ENCODE measurements around the gene THOC1.
"Not testable (repeated sequence)": the region's sequence is repeated elsewhere in the genome, so short reads cannot be mapped to it uniquely, and the experiment has no call there.

THOC1 gene

DNA sequence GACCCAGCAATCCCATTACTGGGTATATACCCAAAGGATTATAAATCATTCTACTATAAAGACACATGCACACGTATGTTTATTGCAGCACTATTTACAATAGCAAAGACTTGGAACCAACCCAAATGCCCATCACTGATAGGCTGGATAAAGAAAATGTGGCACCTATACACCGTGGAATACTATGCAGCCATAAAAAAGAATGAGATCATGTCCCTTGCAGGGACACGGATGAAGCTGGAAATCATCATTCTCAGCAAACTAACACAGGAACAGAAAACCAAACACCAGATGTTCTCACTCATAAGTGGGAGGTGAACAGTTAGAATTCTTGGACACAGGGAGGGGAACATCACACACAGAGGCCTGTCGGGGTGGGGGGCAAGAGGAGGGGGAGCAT lies 22.1 kb upstream of the THOC1 start:
- H3K56ac ChIP-seq (ENCODE audit: low read length); H2BK15ac ChIP-seq (replicated peaks; ENCODE audit: low read depth); H4K8ac ChIP-seq (ENCODE audit: low read depth, low read length); H3K79me1 ChIP-seq (ENCODE audit: low read length); DNase-seq; H3K79me2 ChIP-seq (ENCODE audit: control insufficient read depth, insufficient read depth, low read length); H3K4me3 ChIP-seq (ENCODE audit: low read length); H3K4ac ChIP-seq (ENCODE audit: low read depth, low read length); H4K5ac ChIP-seq (ENCODE audit: low read length); H3K4me1 ChIP-seq (ENCODE audit: control insufficient read depth, low read depth, low read length); H2BK120ac ChIP-seq (ENCODE audit: low read depth, low read length); H3K9ac ChIP-seq (ENCODE audit: low read length); H3K27ac ChIP-seq (ENCODE audit: low read depth, low read length); H3K23ac ChIP-seq (ENCODE audit: low read length); H3K36me3 ChIP-seq (ENCODE audit: control insufficient read depth, insufficient read depth, low read length); H2BK5ac ChIP-seq (ENCODE audit: low read length); H3K18ac ChIP-seq (ENCODE audit: low read length); H3K4me2 ChIP-seq (ENCODE audit: low read length); H3K27me3 ChIP-seq (ENCODE audit: insufficient read depth, low read length, poor library complexity); H2AK5ac ChIP-seq (ENCODE audit: low read length): not testable (repeated sequence)
- WGBS (ENCODE audit: extremely low coverage, insufficient coverage, low lambda C conversion rate): no CpG with 5 or more reads among the region's 4 CpGs

- no peaks in the 10 kb centered on the region for H3K79me1 ChIP-seq (ENCODE audit: low read length)
- H4K8ac ChIP-seq (ENCODE audit: low read depth, low read length): no peak overlapping the region
- peak overlapping the region; percentile 32 for H2BK120ac ChIP-seq (ENCODE audit: low read depth, low read length)
- H3K27ac ChIP-seq (ENCODE audit: low read depth, low read length): no peak overlapping the region
- H3K27me3 ChIP-seq (ENCODE audit: insufficient read depth, low read length, poor library complexity): peaks cover 2% of the 10 kb centered on the region
- no peak overlapping the region for H2AK5ac ChIP-seq (ENCODE audit: low read length)
- WGBS (ENCODE audit: extremely low coverage, insufficient coverage, low lambda C conversion rate): no CpG with 5 or more reads among the region's 1 CpG
- H3K4me2 ChIP-seq (ENCODE audit: low read length): no peak overlapping the region
- no peak overlapping the region for H4K5ac ChIP-seq (ENCODE audit: low read length)
- no peak overlapping the region for H2BK15ac ChIP-seq (replicated peaks; ENCODE audit: low read depth)
- H3K23ac ChIP-seq (ENCODE audit: low read length): no peak overlapping the region
- H3K18ac ChIP-seq (ENCODE audit: low read length): no peak overlapping the region
- no peaks in the 10 kb centered on the region for H3K4me1 ChIP-seq (ENCODE audit: control insufficient read depth, low read depth, low read length)
- no peak overlapping the region for H2BK5ac ChIP-seq (ENCODE audit: low read length)
- H3K9ac ChIP-seq (ENCODE audit: low read length): no peak overlapping the region
- no peak for DNase-seq
- H3K79me2 ChIP-seq (ENCODE audit: control insufficient read depth, insufficient read depth, low read length): no peaks in the 10 kb centered on the region
- H3K4me3 ChIP-seq (ENCODE audit: low read length): no peak overlapping the region
- H3K36me3 ChIP-seq (ENCODE audit: control insufficient read depth, insufficient read depth, low read length): no peaks in the 10 kb centered on the region
- no peak overlapping the region for H3K4ac ChIP-seq (ENCODE audit: low read depth, low read length)
- H3K56ac ChIP-seq (ENCODE audit: low read length): no peak overlapping the region
Measured at GRCh38 chr18:289026-289425, 21.2 kb upstream of the THOC1 start.

DNA sequence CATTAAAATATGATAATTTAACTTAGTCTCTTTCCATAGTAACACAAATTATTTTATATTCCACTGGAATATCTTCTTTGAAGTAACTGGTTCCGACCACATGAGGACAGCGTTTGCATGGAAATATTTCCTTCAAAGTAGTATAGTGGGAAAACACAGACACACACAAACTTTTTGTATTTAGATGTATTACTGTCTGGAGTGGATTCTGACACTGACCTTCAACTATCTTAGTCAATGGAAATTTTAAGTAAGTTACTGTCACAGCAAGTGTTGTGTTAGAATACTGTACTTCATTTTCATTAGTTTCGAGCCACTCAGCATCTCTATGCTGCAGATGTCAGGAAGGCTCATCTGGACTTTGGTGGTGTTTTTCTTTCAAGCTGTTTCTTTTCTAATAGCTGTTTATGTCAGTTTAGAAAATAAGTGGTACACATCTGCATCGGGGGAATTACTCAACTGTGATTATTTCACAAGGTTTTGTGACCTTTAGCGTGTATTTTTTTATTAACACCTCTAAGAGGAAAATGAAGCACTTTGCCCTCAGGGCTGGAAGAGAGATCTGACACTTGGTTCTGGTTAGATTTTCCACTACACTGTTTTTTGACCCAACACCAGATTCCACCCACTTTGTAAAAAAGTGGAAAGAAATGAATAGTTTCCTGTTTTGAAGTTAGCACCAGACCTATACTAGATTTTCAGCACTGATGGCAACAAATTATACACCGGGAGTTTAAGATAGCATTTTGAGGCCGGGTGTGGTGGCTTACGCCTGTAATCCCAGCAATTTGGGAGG lies 18.9 kb upstream of the THOC1 start:
- H3K36me3 ChIP-seq (ENCODE audit: control insufficient read depth, insufficient read depth, low read length): no peaks in the 10 kb centered on the region
- no peak overlapping the region for H3K23ac ChIP-seq (ENCODE audit: low read length)
- H4K8ac ChIP-seq (ENCODE audit: low read depth, low read length): no peak overlapping the region
- no peak overlapping the region for H2BK5ac ChIP-seq (ENCODE audit: low read length)
- no peaks in the 10 kb centered on the region for H3K79me2 ChIP-seq (ENCODE audit: control insufficient read depth, insufficient read depth, low read length)
- H3K27me3 ChIP-seq (ENCODE audit: insufficient read depth, low read length, poor library complexity): peaks cover 2% of the 10 kb centered on the region
- no peak overlapping the region for H3K4ac ChIP-seq (ENCODE audit: low read depth, low read length)
- H3K56ac ChIP-seq (ENCODE audit: low read length): no peak overlapping the region
- H4K5ac ChIP-seq (ENCODE audit: low read length): no peak overlapping the region
- H3K4me3 ChIP-seq (ENCODE audit: low read length): no peak overlapping the region
- WGBS (ENCODE audit: extremely low coverage, insufficient coverage, low lambda C conversion rate): no CpG with 5 or more reads among the region's 8 CpGs
- H3K18ac ChIP-seq (ENCODE audit: low read length): no peak overlapping the region
- H3K27ac ChIP-seq (ENCODE audit: low read depth, low read length): no peak overlapping the region
- H2BK120ac ChIP-seq (ENCODE audit: low read depth, low read length): no peak overlapping the region
- no peak overlapping the region for H3K4me2 ChIP-seq (ENCODE audit: low read length)
- H3K79me1 ChIP-seq (ENCODE audit: low read length): no peaks in the 10 kb centered on the region
- no peak overlapping the region for H2BK15ac ChIP-seq (replicated peaks; ENCODE audit: low read depth)
- H3K4me1 ChIP-seq (ENCODE audit: control insufficient read depth, low read depth, low read length): no peaks in the 10 kb centered on the region
- no peak overlapping the region for H2AK5ac ChIP-seq (ENCODE audit: low read length)
- no peak overlapping the region for H3K9ac ChIP-seq (ENCODE audit: low read length)
- no peak for DNase-seq

GRCh38 chr18:285817-286216 lies 18.0 kb upstream of the THOC1 start:
- H2BK5ac ChIP-seq (ENCODE audit: low read length): no peak overlapping the region
- no peak overlapping the region for H3K4me2 ChIP-seq (ENCODE audit: low read length)
- H4K5ac ChIP-seq (ENCODE audit: low read length): no peak overlapping the region
- no peaks in the 10 kb centered on the region for H3K36me3 ChIP-seq (ENCODE audit: control insufficient read depth, insufficient read depth, low read length)
- no peaks in the 10 kb centered on the region for H3K4me1 ChIP-seq (ENCODE audit: control insufficient read depth, low read depth, low read length)
- H3K56ac ChIP-seq (ENCODE audit: low read length): no peak overlapping the region
- H3K4me3 ChIP-seq (ENCODE audit: low read length): no peak overlapping the region
- no peak overlapping the region for H3K4ac ChIP-seq (ENCODE audit: low read depth, low read length)
- H2BK120ac ChIP-seq (ENCODE audit: low read depth, low read length): no peak overlapping the region
- no peak overlapping the region for H2AK5ac ChIP-seq (ENCODE audit: low read length)
- H3K9ac ChIP-seq (ENCODE audit: low read length): no peak overlapping the region
- peaks cover 2% of the 10 kb centered on the region for H3K27me3 ChIP-seq (ENCODE audit: insufficient read depth, low read length, poor library complexity)
- no peak overlapping the region for H3K27ac ChIP-seq (ENCODE audit: low read depth, low read length)
- no CpG with 5 or more reads among the region's 6 CpGs for WGBS (ENCODE audit: extremely low coverage, insufficient coverage, low lambda C conversion rate)
- H2BK15ac ChIP-seq (replicated peaks; ENCODE audit: low read depth): no peak overlapping the region
- H4K8ac ChIP-seq (ENCODE audit: low read depth, low read length): no peak overlapping the region
- no peaks in the 10 kb centered on the region for H3K79me2 ChIP-seq (ENCODE audit: control insufficient read depth, insufficient read depth, low read length)
- no peaks in the 10 kb centered on the region for H3K79me1 ChIP-seq (ENCODE audit: low read length)
- H3K18ac ChIP-seq (ENCODE audit: low read length): no peak overlapping the region
- no peak overlapping the region for H3K23ac ChIP-seq (ENCODE audit: low read length)
- no peak for DNase-seq

- Histone ChIP-seq H3K23ac (ENCODE audit: low read length) (no peak overlapping the region), H4K5ac (ENCODE audit: low read length) (no peak overlapping the region), H3K27ac (ENCODE audit: low read depth, low read length) (no peak overlapping the region), H2BK15ac (replicated peaks; ENCODE audit: low read depth) (no peak overlapping the region), H3K4me1 (ENCODE audit: control insufficient read depth, low read depth, low read length) (peaks cover 5% of the 10 kb centered on the region), H3K36me3 (ENCODE audit: control insufficient read depth, insufficient read depth, low read length) (no peaks in the 10 kb centered on the region), H3K56ac (ENCODE audit: low read length) (no peak overlapping the region), H2AK5ac (ENCODE audit: low read length) (no peak overlapping the region), H3K4ac (ENCODE audit: low read depth, low read length) (peak overlapping the region; percentile 52), H4K8ac (ENCODE audit: low read depth, low read length) (no peak overlapping the region), H2BK120ac (ENCODE audit: low read depth, low read length) (no peak overlapping the region), H3K4me3 (ENCODE audit: low read length) (no peak overlapping the region), H2BK5ac (ENCODE audit: low read length) (no peak overlapping the region), H3K9ac (ENCODE audit: low read length) (no peak overlapping the region), H3K18ac (ENCODE audit: low read length) (no peak overlapping the region), H3K79me2 (ENCODE audit: control insufficient read depth, insufficient read depth, low read length) (no peaks in the 10 kb centered on the region), H3K27me3 (ENCODE audit: insufficient read depth, low read length, poor library complexity) (no peaks in the 10 kb centered on the region), H3K79me1 (ENCODE audit: low read length) (no peaks in the 10 kb centered on the region), H3K4me2 (ENCODE audit: low read length) (no peak overlapping the region)
- no peak for DNase-seq
- no CpG with 5 or more reads among the region's 2 CpGs for whole genome bisulfite sequencing (ENCODE audit: extremely low coverage, insufficient coverage, low lambda C conversion rate)
Measured at GRCh38 chr18:275486-275885, 7.6 kb upstream of the THOC1 start.

DNA sequence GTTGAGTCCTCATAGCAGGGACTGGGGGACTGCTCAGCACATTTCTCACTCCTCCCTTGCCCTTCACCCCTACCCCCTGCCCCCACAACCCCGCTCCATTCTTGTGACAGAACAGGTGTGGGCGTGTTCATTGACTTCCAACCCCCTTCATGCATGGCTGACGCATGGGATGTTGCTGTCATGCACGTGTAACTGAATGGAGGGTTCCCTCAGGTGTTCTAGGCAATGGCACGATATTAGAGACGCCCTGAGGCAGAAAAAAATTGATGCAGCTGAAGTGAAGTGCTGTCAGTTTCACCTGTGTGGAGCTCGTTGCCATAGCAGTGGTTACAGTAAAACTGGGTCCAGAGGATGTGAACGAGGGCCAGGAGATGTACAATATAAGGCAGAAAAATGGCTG lies 6.5 kb upstream of the THOC1 start:
- no peak overlapping the region for H4K8ac ChIP-seq (ENCODE audit: low read depth, low read length)
- no peak overlapping the region for H2BK120ac ChIP-seq (ENCODE audit: low read depth, low read length)
- WGBS (ENCODE audit: extremely low coverage, insufficient coverage, low lambda C conversion rate): no CpG with 5 or more reads among the region's 8 CpGs
- H4K5ac ChIP-seq (ENCODE audit: low read length): no peak overlapping the region
- no peak overlapping the region for H3K23ac ChIP-seq (ENCODE audit: low read length)
- H3K79me1 ChIP-seq (ENCODE audit: low read length): no peaks in the 10 kb centered on the region
- no peaks in the 10 kb centered on the region for H3K27me3 ChIP-seq (ENCODE audit: insufficient read depth, low read length, poor library complexity)
- H3K4ac ChIP-seq (ENCODE audit: low read depth, low read length): no peak overlapping the region
- H3K4me1 ChIP-seq (ENCODE audit: control insufficient read depth, low read depth, low read length): peaks cover 5% of the 10 kb centered on the region
- H3K36me3 ChIP-seq (ENCODE audit: control insufficient read depth, insufficient read depth, low read length): no peaks in the 10 kb centered on the region
- no peak overlapping the region for H3K4me2 ChIP-seq (ENCODE audit: low read length)
- H3K18ac ChIP-seq (ENCODE audit: low read length): no peak overlapping the region
- no peak overlapping the region for H2BK5ac ChIP-seq (ENCODE audit: low read length)
- H3K79me2 ChIP-seq (ENCODE audit: control insufficient read depth, insufficient read depth, low read length): no peaks in the 10 kb centered on the region
- no peak overlapping the region for H3K4me3 ChIP-seq (ENCODE audit: low read length)
- H2AK5ac ChIP-seq (ENCODE audit: low read length): no peak overlapping the region
- no peak overlapping the region for H3K9ac ChIP-seq (ENCODE audit: low read length)
- no peak overlapping the region for H2BK15ac ChIP-seq (replicated peaks; ENCODE audit: low read depth)
- no peak for DNase-seq
- no peak overlapping the region for H3K27ac ChIP-seq (ENCODE audit: low read depth, low read length)
- H3K56ac ChIP-seq (ENCODE audit: low read length): no peak overlapping the region

All from mesendoderm (in vitro differentiated cells).